Endothelial cell of umbilical vein (primary cell): ENCODE measurements around the gene RRP1.

Experiments
- GATA2 ChIP-seq: IDR thresholded peaks from 2 replicates; pipeline ENCODE4 v1.7.0; 2011; ENCODE audit warnings: low read depth, mild to moderate bottlenecking, moderate library complexity, mixed read lengths, low read length; ENCODE audit not compliant: insufficient read length, insufficient read depth
- MYC ChIP-seq: IDR thresholded peaks from one replicate; pipeline ENCODE4 v1.6.1; 2011; ENCODE audit warnings: mild to moderate bottlenecking, low read depth, low read length
- TF ChIP-seq, protein P1 (sequence below), 2 donors: IDR thresholded peaks; 1 replicate in 1 of 2; 2 replicates in 1 of 2; pipeline ENCODE4 v1.5.1; 2011; ENCODE audit warnings: low read length in 2 of 2, mild to moderate bottlenecking in 2 of 2, moderate library complexity in 2 of 2, control low read depth in 1 of 2, inconsistent platforms in 1 of 2, low read depth in 1 of 2; ENCODE audit not compliant: insufficient read depth in 1 of 2; ENCODE audit errors: extremely low read depth in 1 of 2

DNA sequence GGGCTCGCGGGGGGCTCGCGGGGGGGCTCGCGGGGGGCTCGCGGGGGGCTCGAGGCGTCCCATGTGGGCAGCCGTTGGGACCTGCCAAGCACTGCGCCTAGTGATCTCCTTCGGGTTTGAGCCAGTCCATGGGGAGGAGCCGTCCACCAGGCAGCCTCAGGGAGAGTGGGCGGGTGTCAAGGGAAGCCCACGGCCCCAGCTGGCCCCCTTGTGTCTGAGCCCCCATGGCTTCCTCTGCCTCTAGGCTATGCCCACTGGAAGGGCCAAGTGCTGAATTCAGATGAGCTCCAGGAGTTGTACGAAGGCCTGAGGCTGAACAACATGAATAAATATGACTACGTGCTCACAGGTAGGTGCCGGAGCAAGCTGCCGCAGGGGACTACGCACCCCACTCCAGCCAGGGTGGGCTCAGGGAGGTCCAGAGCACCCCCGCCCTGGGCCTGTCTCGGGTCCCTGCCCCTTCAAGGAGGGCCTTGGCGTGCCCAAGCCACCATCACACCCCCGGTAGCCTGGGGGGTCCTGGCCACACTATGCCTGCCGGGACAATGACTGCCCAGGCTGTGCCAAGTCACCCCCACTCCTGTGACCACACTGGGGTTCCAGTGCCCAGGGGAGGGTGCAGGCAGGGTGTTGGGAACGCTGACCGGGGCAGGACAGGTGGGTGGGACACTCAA is 47.8 kb upstream of the RRP1 start:
- TF ChIP-seq GATA2 (no peak), MYC (no peak)
- TF ChIP-seq, protein P1, sequence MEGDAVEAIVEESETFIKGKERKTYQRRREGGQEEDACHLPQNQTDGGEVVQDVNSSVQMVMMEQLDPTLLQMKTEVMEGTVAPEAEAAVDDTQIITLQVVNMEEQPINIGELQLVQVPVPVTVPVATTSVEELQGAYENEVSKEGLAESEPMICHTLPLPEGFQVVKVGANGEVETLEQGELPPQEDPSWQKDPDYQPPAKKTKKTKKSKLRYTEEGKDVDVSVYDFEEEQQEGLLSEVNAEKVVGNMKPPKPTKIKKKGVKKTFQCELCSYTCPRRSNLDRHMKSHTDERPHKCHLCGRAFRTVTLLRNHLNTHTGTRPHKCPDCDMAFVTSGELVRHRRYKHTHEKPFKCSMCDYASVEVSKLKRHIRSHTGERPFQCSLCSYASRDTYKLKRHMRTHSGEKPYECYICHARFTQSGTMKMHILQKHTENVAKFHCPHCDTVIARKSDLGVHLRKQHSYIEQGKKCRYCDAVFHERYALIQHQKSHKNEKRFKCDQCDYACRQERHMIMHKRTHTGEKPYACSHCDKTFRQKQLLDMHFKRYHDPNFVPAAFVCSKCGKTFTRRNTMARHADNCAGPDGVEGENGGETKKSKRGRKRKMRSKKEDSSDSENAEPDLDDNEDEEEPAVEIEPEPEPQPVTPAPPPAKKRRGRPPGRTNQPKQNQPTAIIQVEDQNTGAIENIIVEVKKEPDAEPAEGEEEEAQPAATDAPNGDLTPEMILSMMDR (IDR thresholded peaks at IDR 0.05; ENCODE audit: extremely low read depth in 1 of 2, insufficient read depth in 1 of 2, low read depth in 1 of 2, low read length in 2 of 2), result no peak
